AG04450 (cell line): ENCODE data around the gene BRD4. TPM values are rescaled to one million over a fixed set of nuclear protein-coding genes. Genes with fewer than 3 reads are reported as not detected.

ENCODE experiments used
- CTCF ChIA-PET: fragments of 300-600, 350-600 bp; formaldehyde crosslinking; extraction: SDS; loops from one replicate; lab custom pipeline; 2022; ENCODE audit warnings: antibody characterized with exemption, inconsistent platforms; lab: Charles Lee
- POLR2A ChIA-PET: fragments of 350-600 bp; formaldehyde crosslinking; extraction: SDS; loops from one replicate; lab custom pipeline; 2021; ENCODE audit warnings: antibody characterized with exemption, inconsistent platforms; lab: Yijun Ruan, JAX
- DNase-seq: peaks from one replicate; pipeline ENCODE4 v3.0.0-alpha.2; 2011; ENCODE audit warnings: low read depth, low spot score
- H3K27ac ChIP-seq: one replicate; pipeline ENCODE4 v1.5.1; 2012; ENCODE audit warnings: low read depth, low read length, control low read depth
- H3K27me3 ChIP-seq: one replicate; pipeline ENCODE4 v1.6.0; 2012; ENCODE audit warnings: low read length; ENCODE audit not compliant: control insufficient read depth, insufficient read depth
- H3K4me3 ChIP-seq: 2 replicates; pipeline ENCODE4 v1.5.1; 2011; ENCODE audit warnings: mild to moderate bottlenecking, low read depth, low read length, control low read depth
- H3K9me3 ChIP-seq: 2 replicates; pipeline ENCODE4 v1.5.1; 2012; ENCODE audit warnings: low read length; ENCODE audit not compliant: control insufficient read depth, insufficient read depth
- polyA plus RNA-seq: library from polyadenylated mRNA; depleted of rRNA; stranded (reverse); fragments of >200 nt; gene quantifications from 2 replicates; pipeline ENCODE4 v1.2.3, GENCODE V29; 2011
- TF ChIP-seq, protein P1 (sequence below): IDR thresholded peaks from 2 replicates; pipeline ENCODE4 v1.5.1; 2011; ENCODE audit warnings: low read depth, low read length, control low read depth, inconsistent platforms

The BRD4 gene
- polyA plus RNA-seq, 1 experiment, result 7.8 TPM

DNA sequence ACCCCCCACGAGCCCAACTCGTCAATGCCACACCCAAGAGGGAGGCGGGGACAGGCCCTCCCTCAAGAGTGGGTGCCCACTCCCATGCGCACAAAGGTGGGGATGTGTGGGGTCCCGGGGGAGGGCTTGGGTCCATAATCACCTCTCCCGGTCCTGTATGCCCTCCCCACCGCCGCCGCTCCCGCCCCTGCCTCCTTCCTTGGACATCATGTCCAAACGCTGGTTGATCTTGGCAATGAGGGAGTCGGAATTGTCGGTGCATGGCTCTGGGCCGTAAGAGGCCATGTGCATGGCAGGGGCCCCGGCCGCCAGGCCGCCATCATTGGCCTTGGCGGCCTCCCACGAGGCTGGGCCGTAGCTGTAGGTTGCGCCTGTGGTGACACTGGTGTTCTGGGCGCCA, 41.3 kb upstream of the BRD4 start:
- TF ChIP-seq, protein P1, sequence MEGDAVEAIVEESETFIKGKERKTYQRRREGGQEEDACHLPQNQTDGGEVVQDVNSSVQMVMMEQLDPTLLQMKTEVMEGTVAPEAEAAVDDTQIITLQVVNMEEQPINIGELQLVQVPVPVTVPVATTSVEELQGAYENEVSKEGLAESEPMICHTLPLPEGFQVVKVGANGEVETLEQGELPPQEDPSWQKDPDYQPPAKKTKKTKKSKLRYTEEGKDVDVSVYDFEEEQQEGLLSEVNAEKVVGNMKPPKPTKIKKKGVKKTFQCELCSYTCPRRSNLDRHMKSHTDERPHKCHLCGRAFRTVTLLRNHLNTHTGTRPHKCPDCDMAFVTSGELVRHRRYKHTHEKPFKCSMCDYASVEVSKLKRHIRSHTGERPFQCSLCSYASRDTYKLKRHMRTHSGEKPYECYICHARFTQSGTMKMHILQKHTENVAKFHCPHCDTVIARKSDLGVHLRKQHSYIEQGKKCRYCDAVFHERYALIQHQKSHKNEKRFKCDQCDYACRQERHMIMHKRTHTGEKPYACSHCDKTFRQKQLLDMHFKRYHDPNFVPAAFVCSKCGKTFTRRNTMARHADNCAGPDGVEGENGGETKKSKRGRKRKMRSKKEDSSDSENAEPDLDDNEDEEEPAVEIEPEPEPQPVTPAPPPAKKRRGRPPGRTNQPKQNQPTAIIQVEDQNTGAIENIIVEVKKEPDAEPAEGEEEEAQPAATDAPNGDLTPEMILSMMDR, result no peak
- ChIA-PET POLR2A (no interaction called here), CTCF (no interaction called here)
- Histone ChIP-seq H3K9me3 (no peaks in the 10 kb centered on the region; the same call in 1 of the 2 replicates), H3K4me3 (no peak overlapping the region), H3K27me3 (no peaks in the 10 kb centered on the region), H3K27ac (no peak overlapping the region)
- DNase-seq, result no peak

DNA sequence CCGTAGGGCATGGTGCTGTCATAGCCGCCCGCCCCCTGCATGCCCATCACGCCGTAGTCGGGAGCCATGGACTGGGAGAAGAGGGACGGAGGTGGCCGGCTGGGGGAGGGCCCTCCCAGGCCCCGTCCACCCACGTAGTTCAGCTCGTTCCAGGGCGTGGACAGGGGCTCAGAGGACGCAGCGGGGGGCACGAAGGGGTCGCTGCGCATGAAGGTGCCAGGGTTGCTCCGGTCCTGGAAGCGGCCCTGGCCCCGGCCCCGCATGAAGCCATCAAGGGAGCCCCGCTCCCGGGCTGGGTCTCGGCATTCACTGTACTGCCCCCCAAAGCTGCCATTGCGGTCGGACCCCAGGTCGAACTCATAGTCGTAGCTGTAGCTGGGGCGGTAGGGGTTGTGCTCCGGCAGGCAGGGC, 40.6 kb upstream of the BRD4 start:
- POLR2A ChIA-PET, result interaction anchor here (0.6 kb wide), 1 partner anchor 185 kb away, joined by 4 read pairs; no protein-coding TSS in a partner anchor
- Histone ChIP-seq H3K27me3 (no peaks in the 10 kb centered on the region), H3K4me3 (no peak overlapping the region), H3K9me3 (no peaks in the 10 kb centered on the region; the same call in 1 of the 2 replicates), H3K27ac (no peak overlapping the region)
- CTCF ChIA-PET, result interaction anchor here (1.0 kb wide), 1 partner anchor 281 kb away, joined by 4 read pairs; no protein-coding TSS in a partner anchor
- TF ChIP-seq, protein P1, result no peak
- no peak for DNase-seq

DNA sequence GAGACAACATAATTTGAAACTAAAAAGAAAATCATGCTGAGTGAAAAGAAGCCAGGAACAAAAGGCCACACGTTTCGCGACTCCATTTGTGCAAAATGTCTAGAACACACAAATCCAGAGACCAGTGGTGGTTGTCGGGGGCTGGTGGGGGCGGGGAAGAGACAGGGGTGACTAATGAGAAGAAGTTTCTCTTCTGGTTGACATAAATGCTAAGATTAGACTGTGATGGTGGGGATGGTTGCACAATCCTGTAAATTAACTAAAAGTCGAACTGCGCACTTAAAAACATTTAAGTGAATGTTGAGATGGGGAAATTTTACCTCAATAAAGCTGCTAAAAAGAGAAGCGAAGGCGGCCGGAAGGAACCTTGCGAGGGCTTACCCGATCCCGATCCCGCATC, 40.1 kb upstream of the BRD4 start:
- H3K4me3 ChIP-seq, result no peak overlapping the region
- H3K27ac ChIP-seq, result no peak overlapping the region
- no peaks in the 10 kb centered on the region; the same call in 1 of the 2 replicates for H3K9me3 ChIP-seq
- ChIA-PET CTCF (interaction anchor here (0.7 to 1.0 kb wide), 2 partner anchors 35 to 281 kb away, joined by 4 to 5 read pairs; no protein-coding TSS in a partner anchor), POLR2A (interaction anchor here (0.6 kb wide), 1 partner anchor 186 kb away, joined by 4 read pairs; no protein-coding TSS in a partner anchor)
- TF ChIP-seq, protein P1, result no peak
- no peak for DNase-seq
- no peaks in the 10 kb centered on the region for H3K27me3 ChIP-seq

DNA sequence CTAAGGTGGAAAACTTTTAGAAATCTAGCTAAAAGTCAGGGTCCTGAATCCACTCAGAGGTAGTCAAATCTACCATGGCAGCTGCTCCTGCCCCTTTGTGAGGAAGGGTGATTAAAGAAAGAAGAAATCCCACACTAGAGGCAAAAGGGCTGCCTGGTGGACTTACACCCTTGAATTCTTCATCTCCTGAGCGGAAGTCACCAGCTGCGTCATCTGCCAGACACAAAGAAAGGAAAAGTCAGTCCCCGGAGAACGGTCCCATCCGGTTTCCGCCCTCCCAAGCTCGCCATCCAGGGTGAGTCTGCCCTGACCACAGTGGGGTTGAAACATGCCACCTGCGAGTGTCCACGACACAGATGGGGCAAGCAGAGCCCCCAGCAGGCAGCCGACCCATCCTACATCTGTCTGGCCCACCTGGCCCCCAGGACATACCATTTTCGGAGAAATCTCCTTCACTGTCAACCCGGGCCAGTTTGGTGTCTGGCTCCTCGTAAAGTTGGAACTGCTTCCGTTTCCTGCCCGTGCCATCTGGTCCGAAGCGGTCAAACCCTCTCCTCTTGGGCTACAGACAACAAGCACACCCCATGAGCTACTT, 39.5 kb upstream of the BRD4 start:
- H3K4me3 ChIP-seq, result no peak overlapping the region
- POLR2A ChIA-PET, result no interaction called here
- no peak overlapping the region for H3K27ac ChIP-seq
- DNase-seq, result no peak
- no peaks in the 10 kb centered on the region; the same call in 1 of the 2 replicates for H3K9me3 ChIP-seq
- H3K27me3 ChIP-seq, result no peaks in the 10 kb centered on the region
- CTCF ChIA-PET, result interaction anchor here (0.7 kb wide), 1 partner anchor 36 kb away, joined by 5 read pairs; no protein-coding TSS in a partner anchor
- TF ChIP-seq, protein P1, result no peak

DNA sequence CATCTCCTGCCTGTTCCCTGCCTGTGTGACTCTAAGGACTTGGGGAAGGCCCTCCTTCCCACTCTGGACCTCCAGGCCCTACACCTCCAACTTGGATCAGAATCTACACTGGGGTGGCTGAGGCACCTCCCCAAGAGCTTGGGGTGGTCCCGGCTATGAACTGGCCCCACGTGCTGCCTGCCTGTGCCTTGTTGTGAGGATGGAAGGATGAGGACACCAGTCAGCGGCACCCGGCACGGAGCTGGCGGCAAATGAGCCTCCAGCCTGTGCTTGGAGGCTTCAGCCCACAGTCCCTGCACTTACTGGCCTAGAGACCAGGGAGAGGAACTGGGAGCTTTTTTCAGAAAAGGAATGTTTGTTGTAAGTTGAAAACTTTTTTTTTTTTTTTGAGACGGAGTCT, 38.8 kb upstream of the BRD4 start:
- TF ChIP-seq, protein P1, result no peak
- Histone ChIP-seq H3K4me3 (no peak overlapping the region), H3K27me3 (no peaks in the 10 kb centered on the region), H3K27ac (no peak overlapping the region), H3K9me3 (no peaks in the 10 kb centered on the region; the same call in 1 of the 2 replicates)
- DNase-seq, result no peak
- CTCF ChIA-PET, result interaction anchor here (0.6 kb wide), 1 partner anchor 33 kb away, joined by 3 read pairs; no protein-coding TSS in a partner anchor
- POLR2A ChIA-PET, result interaction anchor here (1.3 kb wide), 1 partner anchor 8 kb away, joined by 3 read pairs; the partner anchor contains the start of gene AKAP8
